Activated T-cell treated with anti-CD3 and anti-CD28 coated beads, Interleukin-2, amount 50 U/mL, for 24 hours (primary cell): ENCODE measurements around the gene NME3.
A peak's percentile ranks its signal among the peaks of the same experiment; 100 is the strongest.
"Not testable (repeated sequence)": the region's sequence is repeated elsewhere in the genome, so short reads cannot be mapped to it uniquely, and the experiment has no call there.

ENCODE experiments used
- DNase-seq: peaks from one replicate; pipeline ENCODE4 v3.0.0-alpha.2; 2020
- H3K27ac Mint-ChIP-seq: 2 replicates; pipeline ENCODE4 v1.8.0; 2020; ENCODE audit warnings: mild to moderate bottlenecking, mixed read lengths
- H3K27me3 Mint-ChIP-seq: 2 replicates; pipeline ENCODE4 v1.8.0; 2020; ENCODE audit warnings: mixed read lengths
- H3K36me3 Mint-ChIP-seq: 2 replicates; pipeline ENCODE4 v1.8.0; 2020; ENCODE audit warnings: low read depth, mixed read lengths
- H3K4me1 Mint-ChIP-seq: 2 replicates; pipeline ENCODE4 v1.8.0; 2020; ENCODE audit warnings: low read depth, mixed read lengths
- H3K4me3 Mint-ChIP-seq: 2 replicates; pipeline ENCODE4 v1.8.0; 2020; ENCODE audit warnings: mild to moderate bottlenecking, moderate library complexity, mixed read lengths
- H3K9me3 Mint-ChIP-seq: 2 replicates; pipeline ENCODE4 v1.8.0; 2020; ENCODE audit warnings: mixed read lengths

The NME3 gene

GRCh38 chr16:1745900-1746692, 25.2 kb downstream of the NME3 start:
- H3K4me3 Mint-ChIP-seq, result no peak overlapping the region
- H3K27ac Mint-ChIP-seq, result no peak overlapping the region
- no peaks in the 10 kb centered on the region for H3K4me1 Mint-ChIP-seq
- no peak for DNase-seq
- peaks cover 71% of the 10 kb centered on the region for H3K36me3 Mint-ChIP-seq
- no peaks in the 10 kb centered on the region for H3K27me3 Mint-ChIP-seq
- H3K9me3 Mint-ChIP-seq, result no peaks in the 10 kb centered on the region

- Mint-ChIP-seq H3K27ac (no peak overlapping the region), H3K27me3 (no peaks in the 10 kb centered on the region), H3K36me3 (peaks cover 64% of the 10 kb centered on the region), H3K9me3 (no peaks in the 10 kb centered on the region), H3K4me1 (no peaks in the 10 kb centered on the region), H3K4me3 (no peak overlapping the region)
- DNase-seq, result no peak
Observed at GRCh38 chr16:1745181-1745899, 26.0 kb downstream of the NME3 start.

- Mint-ChIP-seq H3K9me3 (no peaks in the 10 kb centered on the region), H3K4me1 (no peaks in the 10 kb centered on the region), H3K4me3 (no peak overlapping the region), H3K36me3 (peaks cover 57% of the 10 kb centered on the region), H3K27me3 (no peaks in the 10 kb centered on the region), H3K27ac (no peak overlapping the region)
- DNase-seq, result no peak
Observed at GRCh38 chr16:1744338-1744840, 27.0 kb downstream of the NME3 start.

GRCh38 chr16:1743376-1744337, 27.7 kb downstream of the NME3 start:
- Mint-ChIP-seq H3K9me3 (no peaks in the 10 kb centered on the region), H3K4me3 (no peak overlapping the region), H3K27ac (no peak overlapping the region), H3K27me3 (no peaks in the 10 kb centered on the region), H3K4me1 (no peaks in the 10 kb centered on the region), H3K36me3 (peaks cover 50% of the 10 kb centered on the region)
- no peak for DNase-seq

- Mint-ChIP-seq H3K27ac (no peak overlapping the region), H3K4me3 (no peak overlapping the region), H3K36me3 (peaks cover 33% of the 10 kb centered on the region), H3K4me1 (no peaks in the 10 kb centered on the region), H3K9me3 (no peaks in the 10 kb centered on the region), H3K27me3 (no peaks in the 10 kb centered on the region)
- no peak for DNase-seq
Observed at GRCh38 chr16:1741553-1742165, 29.7 kb downstream of the NME3 start.

- DNase-seq, result no peak
- Mint-ChIP-seq H3K9me3 (no peaks in the 10 kb centered on the region), H3K4me3 (no peak overlapping the region), H3K36me3 (peaks cover 28% of the 10 kb centered on the region), H3K27me3 (no peaks in the 10 kb centered on the region), H3K27ac (no peak overlapping the region), H3K4me1 (no peaks in the 10 kb centered on the region)
Observed at GRCh38 chr16:1740781-1741490, 30.4 kb downstream of the NME3 start.

- Mint-ChIP-seq H3K27ac (no peak overlapping the region), H3K4me1 (no peaks in the 10 kb centered on the region), H3K36me3 (peaks cover 21% of the 10 kb centered on the region), H3K9me3 (no peaks in the 10 kb centered on the region), H3K27me3 (no peaks in the 10 kb centered on the region), H3K4me3 (no peak overlapping the region)
- DNase-seq, result no peak
Observed at GRCh38 chr16:1740234-1740633, 31.1 kb downstream of the NME3 start.

- no peaks in the 10 kb centered on the region for H3K27me3 Mint-ChIP-seq
- H3K27ac Mint-ChIP-seq, result no peak overlapping the region
- no peak for DNase-seq
- no peaks in the 10 kb centered on the region for H3K4me1 Mint-ChIP-seq
- H3K9me3 Mint-ChIP-seq, result no peaks in the 10 kb centered on the region
- H3K4me3 Mint-ChIP-seq, result no peak overlapping the region
- peaks cover 27% of the 10 kb centered on the region for H3K36me3 Mint-ChIP-seq
Observed at GRCh38 chr16:1734816-1735215, 36.5 kb downstream of the NME3 start.

GRCh38 chr16:1734123-1734522, 37.2 kb downstream of the NME3 start:
- H3K4me1 Mint-ChIP-seq, result no peaks in the 10 kb centered on the region
- no peak overlapping the region for H3K4me3 Mint-ChIP-seq
- DNase-seq, result no peak

GRCh38 chr16:1732551-1732987, 38.8 kb downstream of the NME3 start:
- not testable (repeated sequence) for H3K27ac Mint-ChIP-seq, DNase-seq, H3K4me3 Mint-ChIP-seq, H3K9me3 Mint-ChIP-seq, H3K4me1 Mint-ChIP-seq, H3K27me3 Mint-ChIP-seq
- peaks cover 49% of the 10 kb centered on the region for H3K36me3 Mint-ChIP-seq

More at GRCh38 chr16:1734123-1734522, 37.2 kb downstream of the NME3 start:
- Mint-ChIP-seq H3K27ac (no peak overlapping the region), H3K27me3 (no peaks in the 10 kb centered on the region), H3K36me3 (peaks cover 34% of the 10 kb centered on the region), H3K9me3 (no peaks in the 10 kb centered on the region)

- Mint-ChIP-seq H3K27me3 (no peaks in the 10 kb centered on the region), H3K4me3 (no peak overlapping the region), H3K27ac (peak overlapping the region; percentile 63), H3K9me3 (no peaks in the 10 kb centered on the region), H3K36me3 (peaks cover 54% of the 10 kb centered on the region), H3K4me1 (no peaks in the 10 kb centered on the region)
- DNase-seq, result no peak
Observed at GRCh38 chr16:1732071-1732470, 39.3 kb downstream of the NME3 start.

GRCh38 chr16:1731603-1732002, 39.7 kb downstream of the NME3 start:
- H3K27ac Mint-ChIP-seq, result no peak overlapping the region
- H3K4me3 Mint-ChIP-seq, result no peak overlapping the region
- H3K4me1 Mint-ChIP-seq, result no peaks in the 10 kb centered on the region
- no peak for DNase-seq
- peaks cover 57% of the 10 kb centered on the region for H3K36me3 Mint-ChIP-seq
- H3K9me3 Mint-ChIP-seq, result no peaks in the 10 kb centered on the region
- no peaks in the 10 kb centered on the region for H3K27me3 Mint-ChIP-seq

- DNase-seq, result no peak
- Mint-ChIP-seq H3K27ac (no peak overlapping the region), H3K9me3 (no peaks in the 10 kb centered on the region), H3K4me3 (no peak overlapping the region), H3K27me3 (no peaks in the 10 kb centered on the region), H3K36me3 (peaks cover 61% of the 10 kb centered on the region), H3K4me1 (no peaks in the 10 kb centered on the region)
Observed at GRCh38 chr16:1731073-1731472, 40.3 kb downstream of the NME3 start.
